HK-2 (cell line): ENCODE results near the gene TPO.
"Not testable (repeated sequence)": the region's sequence is repeated elsewhere in the genome, so short reads cannot be mapped to it uniquely, and the experiment has no call there.

Source experiments
- DNase-seq: peaks from one replicate; pipeline ENCODE4 v3.0.0-alpha.2; 2018; ENCODE audit not compliant: unreplicated experiment

The TPO gene

GRCh38 chr2:1413156-1413710 is at the start of gene TPO:
Gene TPO (plus strand): TSS chr2:1413463. CDS start chr2:1414409, 946 bp downstream.
- no peak for DNase-seq

GRCh38 chr2:1366546-1367134 is 46.6 kb upstream of the TPO start:
- DNase-seq, result no peak

GRCh38 chr2:1367601-1368000 is 45.7 kb upstream of the TPO start:
- DNase-seq, result no peak

- DNase-seq, result no peak
Observed at GRCh38 chr2:1369905-1370304, 43.4 kb upstream of the TPO start.

GRCh38 chr2:1370461-1370860 is 42.8 kb upstream of the TPO start:
- DNase-seq, result no peak

- no peak for DNase-seq
Observed at GRCh38 chr2:1371082-1371481, 42.2 kb upstream of the TPO start.

GRCh38 chr2:1373830-1374229 is 39.4 kb upstream of the TPO start:
- no peak for DNase-seq

GRCh38 chr2:1374287-1374686 is 39.0 kb upstream of the TPO start:
- no peak for DNase-seq

- no peak for DNase-seq
Observed at GRCh38 chr2:1375794-1376193, 37.5 kb upstream of the TPO start.

- no peak for DNase-seq
Observed at GRCh38 chr2:1377473-1377872, 35.8 kb upstream of the TPO start.

- DNase-seq, result no peak
Observed at GRCh38 chr2:1378456-1379150, 34.7 kb upstream of the TPO start.

- no peak for DNase-seq
Observed at GRCh38 chr2:1381644-1382043, 31.6 kb upstream of the TPO start.

GRCh38 chr2:1387954-1388725 is 25.1 kb upstream of the TPO start:
- not testable (repeated sequence) for DNase-seq

- DNase-seq, result not testable (repeated sequence)
Observed at GRCh38 chr2:1390118-1390517, 23.1 kb upstream of the TPO start.

GRCh38 chr2:1393321-1393720 is 19.9 kb upstream of the TPO start:
- no peak for DNase-seq

GRCh38 chr2:1394709-1395408 is 18.4 kb upstream of the TPO start:
- DNase-seq, result no peak

GRCh38 chr2:1397350-1397749 is 15.9 kb upstream of the TPO start:
- DNase-seq, result no peak

GRCh38 chr2:1398191-1398590 is 15.1 kb upstream of the TPO start:
- DNase-seq, result no peak

GRCh38 chr2:1400943-1401735 is 12.1 kb upstream of the TPO start:
- DNase-seq, result no peak

- DNase-seq, result no peak
Observed at GRCh38 chr2:1402064-1402463, 11.2 kb upstream of the TPO start.

GRCh38 chr2:1403565-1403964 is 9.7 kb upstream of the TPO start:
- no peak for DNase-seq
